OCI-LY1 (cell line): Measurements from ENCODE around the gene PTPRN2.

Experiments
- H2AFZ ChIP-seq: fragments of 200-600 bp; sonication (generic), shearing (Covaris generic); 2 replicates; pipeline ENCODE4 v1.6.0; 2014; ENCODE audit warnings: antibody characterized with exemption, mild to moderate bottlenecking, low read length
- H3F3A ChIP-seq: fragments of 200-600 bp; sonication (generic), shearing (Covaris generic); 2 replicates; pipeline ENCODE4 v1.6.0; 2014; ENCODE audit warnings: mild to moderate bottlenecking, antibody characterized with exemption, low read length, moderate library complexity; ENCODE audit not compliant: insufficient read depth
- H3K27ac ChIP-seq: fragments of 200-600 bp; sonication (generic); 2 replicates; pipeline ENCODE4 v1.5.1; 2014; ENCODE audit warnings: low read length, mixed run types, mild to moderate bottlenecking, low read depth; ENCODE audit not compliant: poor library complexity, severe bottlenecking
- H3K27me3 ChIP-seq: fragments of 200-600 bp; sonication (generic); 2 replicates; pipeline ENCODE4 v1.6.0; 2014; ENCODE audit warnings: antibody characterized with exemption, mild to moderate bottlenecking, low read length, moderate library complexity; ENCODE audit not compliant: insufficient read depth
- H3K36me3 ChIP-seq: fragments of 200-600 bp; sonication (generic); 2 replicates; pipeline ENCODE4 v1.6.1; 2014; ENCODE audit warnings: mild to moderate bottlenecking, antibody characterized with exemption, low read length, moderate library complexity, mixed read lengths; ENCODE audit not compliant: insufficient read depth
- H3K4me1 ChIP-seq: fragments of 200-600 bp; sonication (generic); 2 replicates; pipeline ENCODE4 v1.5.1; 2014; ENCODE audit warnings: mild to moderate bottlenecking, low read length, moderate library complexity; ENCODE audit not compliant: insufficient read depth, severe bottlenecking
- H3K4me2 ChIP-seq: fragments of 200-600 bp; sonication (generic), shearing (Covaris generic); 2 replicates; pipeline ENCODE4 v1.6.1; 2014; ENCODE audit warnings: low read length
- H3K4me3 ChIP-seq: fragments of 200-600 bp; sonication (generic); 2 replicates; pipeline ENCODE4 v1.5.1; 2014; ENCODE audit warnings: low read length, low read depth, mild to moderate bottlenecking, mixed read lengths; ENCODE audit not compliant: poor library complexity, severe bottlenecking
- H3K79me2 ChIP-seq: fragments of 200-600 bp; shearing (Covaris generic); 2 replicates; pipeline ENCODE4 v1.6.1; 2016; ENCODE audit warnings: mixed run types, low read length, mixed read lengths; ENCODE audit not compliant: insufficient read depth
- H3K9ac ChIP-seq: fragments of 200-600 bp; sonication (generic), shearing (Covaris generic); 2 replicates; pipeline ENCODE4 v1.6.1; 2014; ENCODE audit warnings: mild to moderate bottlenecking, low read length, mixed read lengths
- H3K9me2 ChIP-seq: fragments of 200-600 bp; sonication (generic), shearing (Covaris generic); 2 replicates; pipeline ENCODE4 v1.6.1; 2014; ENCODE audit warnings: low read depth, mild to moderate bottlenecking, low read length, mixed read lengths
- H3K9me3 ChIP-seq: fragments of 200-600 bp; shearing (Covaris generic); 2 replicates; pipeline ENCODE4 v1.6.1; 2014; ENCODE audit warnings: low read length, mixed read lengths
- H4K20me1 ChIP-seq: fragments of 200-600 bp; sonication (generic), shearing (Covaris generic); 2 replicates; pipeline ENCODE4 v1.6.0; 2016; ENCODE audit warnings: mild to moderate bottlenecking, low read length; ENCODE audit not compliant: insufficient read depth
- CTCF ChIP-seq: fragments of 200-600 bp; sonication (generic), shearing (Covaris generic); IDR thresholded peaks from 2 replicates; pipeline ENCODE4 v1.5.1; 2017; ENCODE audit warnings: mild to moderate bottlenecking, antibody characterized with exemption, low read length, moderate library complexity, mixed read lengths
- EZH2 ChIP-seq: fragments of 200-600 bp; sonication (generic), shearing (Covaris generic); IDR thresholded peaks from 2 replicates; pipeline ENCODE4 v1.8.0; 2017; ENCODE audit warnings: borderline replicate concordance, mixed run types, mild to moderate bottlenecking, antibody characterized with exemption, low read length, moderate library complexity, mixed read lengths

PTPRN2 gene

GRCh38 chr7:157977306-157977705, 610.3 kb downstream of the PTPRN2 start:
- Histone ChIP-seq H4K20me1 (no peaks in the 10 kb centered on the region), H3K9me3 (no peaks in the 10 kb centered on the region), H2AFZ (no peak overlapping the region), H3K4me1 (no peaks in the 10 kb centered on the region), H3K27me3 (no peaks in the 10 kb centered on the region; the same call in 1 of the 2 replicates), H3K4me3 (no peak overlapping the region), H3K9ac (no peak overlapping the region), H3K9me2 (no peaks in the 10 kb centered on the region), H3K4me2 (no peak overlapping the region), H3K27ac (no peak overlapping the region), H3K79me2 (no peaks in the 10 kb centered on the region), H3K36me3 (no peaks in the 10 kb centered on the region), H3F3A (no peaks in the 10 kb centered on the region)
- no peak for TF ChIP-seq CTCF
- no peak for TF ChIP-seq EZH2

- Histone ChIP-seq H3K27ac (no peak overlapping the region), H3K9me2 (no peaks in the 10 kb centered on the region), H3K4me1 (no peaks in the 10 kb centered on the region), H3K36me3 (no peaks in the 10 kb centered on the region), H4K20me1 (no peaks in the 10 kb centered on the region), H3K9me3 (no peaks in the 10 kb centered on the region), H3K4me2 (no peak overlapping the region), H3K79me2 (no peaks in the 10 kb centered on the region), H2AFZ (no peak overlapping the region), H3F3A (no peaks in the 10 kb centered on the region), H3K27me3 (no peaks in the 10 kb centered on the region; the same call in 1 of the 2 replicates), H3K4me3 (no peak overlapping the region), H3K9ac (no peak overlapping the region)
- TF ChIP-seq CTCF: no peak
- no peak for TF ChIP-seq EZH2
These were observed 611.2 kb downstream of the PTPRN2 start for GRCh38 chr7:157976406-157976805.

GRCh38 chr7:157975401-157976372, 611.9 kb downstream of the PTPRN2 start:
- Histone ChIP-seq H3K36me3 (no peaks in the 10 kb centered on the region), H3K9me2 (no peaks in the 10 kb centered on the region), H3K9me3 (no peaks in the 10 kb centered on the region), H3K4me2 (no peak overlapping the region), H3K9ac (no peak overlapping the region), H3K27ac (no peak overlapping the region), H3F3A (no peaks in the 10 kb centered on the region), H4K20me1 (no peaks in the 10 kb centered on the region), H3K79me2 (no peaks in the 10 kb centered on the region), H3K4me3 (no peak overlapping the region), H3K4me1 (no peaks in the 10 kb centered on the region), H2AFZ (no peak overlapping the region), H3K27me3 (no peaks in the 10 kb centered on the region; the same call in 1 of the 2 replicates)
- TF ChIP-seq CTCF: no peak
- TF ChIP-seq EZH2: no peak
